HG02642 (cell line): ENCODE data around the gene AQP9.

Source experiments
- ATAC-seq: cut with Tn5 transposase; IDR thresholded peaks from one replicate; pipeline ENCODE4 v1.9.1; 2021; ENCODE audit warnings: mild to moderate bottlenecking; ENCODE audit not compliant: unreplicated experiment, poor library complexity

AQP9 gene

DNA sequence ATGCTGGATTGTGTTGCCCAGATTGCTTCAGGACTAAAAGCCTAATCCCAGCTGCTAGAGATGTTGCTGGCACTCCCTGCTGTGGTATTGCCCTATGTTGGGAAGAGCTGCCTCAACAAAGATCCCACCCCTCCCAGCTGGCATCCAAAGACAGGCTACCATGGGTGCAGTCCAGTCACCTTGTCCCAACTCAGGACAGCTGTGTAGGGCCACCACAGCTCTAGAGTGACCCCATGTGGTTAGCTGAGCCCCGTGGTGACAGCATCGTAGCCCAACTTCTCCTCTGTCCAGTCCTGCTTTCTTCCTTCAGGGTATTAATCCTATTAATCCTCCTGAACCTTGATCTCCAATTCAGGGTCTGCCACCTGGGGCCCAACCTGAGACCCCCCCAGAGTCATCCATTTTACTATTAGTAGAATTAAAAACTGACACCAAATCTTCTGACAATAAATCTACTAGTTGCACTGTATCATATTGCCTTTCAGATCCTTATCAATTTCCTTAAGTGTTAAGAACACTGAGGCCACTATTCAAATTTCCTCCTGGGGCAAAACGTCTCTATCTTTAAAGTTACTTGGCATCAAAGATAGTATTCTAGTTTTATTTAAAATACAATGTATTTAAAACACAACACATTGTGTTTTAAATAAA lies 83.5 kb downstream of the AQP9 start:
- no peak for ATAC-seq

DNA sequence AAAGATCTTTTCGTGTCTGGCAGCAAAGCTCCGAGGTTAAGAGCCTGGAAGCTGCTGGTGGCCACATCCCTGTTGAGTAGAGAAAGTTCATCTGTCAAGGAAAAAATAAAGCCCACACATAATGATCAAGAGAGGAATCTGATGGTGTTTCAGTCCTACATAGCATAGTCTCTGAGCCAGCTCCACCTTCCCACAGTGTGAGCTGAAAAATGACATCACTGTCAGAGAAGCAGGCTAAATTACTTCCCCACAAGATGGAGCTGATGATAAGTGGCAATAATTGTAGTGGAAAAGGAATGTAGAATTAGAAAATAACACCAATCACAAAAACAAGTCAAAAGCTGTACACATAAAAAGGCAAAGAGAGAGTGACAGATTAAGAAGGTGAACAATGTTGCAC lies 84.5 kb downstream of the AQP9 start:
- no peak for ATAC-seq

- ATAC-seq: no peak
These were observed 85.3 kb downstream of the AQP9 start for GRCh38 chr15:58223432-58223831.

DNA sequence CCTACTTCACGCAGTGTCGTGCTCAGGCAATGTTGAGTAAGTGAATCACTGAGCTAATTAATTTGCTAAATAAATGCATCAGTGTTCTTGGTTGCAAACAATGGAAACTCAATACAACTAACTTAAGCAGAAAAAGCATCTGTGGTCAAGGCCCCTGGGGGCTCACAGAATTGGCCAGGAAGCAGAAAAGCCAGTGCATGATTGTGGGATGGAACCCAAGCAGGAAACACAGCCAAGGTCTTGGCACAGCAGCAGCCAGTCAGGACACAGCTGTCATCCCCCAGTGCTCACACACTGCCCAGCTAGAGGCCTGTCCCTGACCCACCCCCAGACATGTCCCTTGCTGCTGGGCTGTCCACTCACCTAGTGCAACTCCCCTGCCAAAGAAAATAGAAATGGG lies 85.9 kb downstream of the AQP9 start:
- no peak for ATAC-seq

GRCh38 chr15:58227706-58228543 lies 89.7 kb downstream of the AQP9 start:
- no peak for ATAC-seq

- ATAC-seq: no peak
These were observed 90.5 kb downstream of the AQP9 start for GRCh38 chr15:58228718-58229117.

- ATAC-seq: no peak
These were observed 91.2 kb downstream of the AQP9 start for GRCh38 chr15:58229297-58229768.

GRCh38 chr15:58232281-58233065 lies 94.3 kb downstream of the AQP9 start:
- no peak for ATAC-seq

DNA sequence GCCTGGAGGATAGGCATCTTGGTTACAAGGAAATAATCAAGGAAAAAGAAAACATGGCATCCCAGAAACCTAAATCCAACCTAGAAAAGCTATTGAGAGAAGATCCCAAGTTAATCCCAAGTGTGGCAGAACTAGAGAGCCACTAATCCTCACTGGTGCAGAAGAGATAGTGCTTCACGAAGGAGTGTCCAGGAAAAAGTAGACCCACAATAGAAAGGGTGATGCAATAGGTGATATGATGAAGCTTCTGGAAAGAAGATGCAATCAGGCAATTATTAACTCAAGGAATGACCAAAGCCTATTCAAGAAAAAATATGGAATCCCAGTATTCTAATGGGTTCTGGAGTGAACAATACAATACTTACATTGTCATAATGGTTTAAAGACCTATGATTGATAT lies 95.2 kb downstream of the AQP9 start:
- no peak for ATAC-seq
